Mesothelial cell of epicardium (in vitro differentiated cells): ENCODE measurements around the gene PIGZ. TPM values are rescaled to one million over a fixed set of nuclear protein-coding genes. Genes with fewer than 3 reads are reported as not detected.

Experiments used
- DNase-seq, 2 experiments: peaks; one replicate each; pipeline ENCODE4 v3.0.0; 2021; ENCODE audit warnings: low spot score in 2 of 2; ENCODE audit not compliant: unreplicated experiment in 2 of 2
- H3K27ac Mint-ChIP-seq: 2 replicates; pipeline ENCODE4 v1.8.0; 2021; ENCODE audit warnings: mixed read lengths
- H3K27me3 Mint-ChIP-seq: 2 replicates; pipeline ENCODE4 v1.8.0; 2021; ENCODE audit warnings: low read depth, mixed read lengths
- H3K36me3 Mint-ChIP-seq: 2 replicates; pipeline ENCODE4 v1.8.0; 2021; ENCODE audit warnings: mixed read lengths
- H3K4me1 Mint-ChIP-seq: 2 replicates; pipeline ENCODE4 v1.8.0; 2021; ENCODE audit warnings: mixed read lengths
- H3K4me3 Mint-ChIP-seq: 2 replicates; pipeline ENCODE4 v1.8.0; 2021; ENCODE audit warnings: mild to moderate bottlenecking, moderate library complexity, mixed read lengths
- H3K9me3 Mint-ChIP-seq: 2 replicates; pipeline ENCODE4 v1.8.0; 2021; ENCODE audit warnings: mixed read lengths
- CTCF ChIP-seq: fragments of 200-600 bp; sonication (generic); IDR thresholded peaks from one replicate; pipeline ENCODE4 v1.5.0; 2021; ENCODE audit warnings: antibody characterized with exemption; ENCODE audit not compliant: unreplicated experiment
- total RNA-seq: library from RNA; stranded (reverse); gene quantifications from 3 replicates; pipeline ENCODE4 v1.2.1, GENCODE V29; 2021

PIGZ gene
- total RNA-seq, 1 donor from 2014 or later = 0.74 TPM

- no peaks in the 10 kb centered on the region for H3K4me1 Mint-ChIP-seq
- peak overlapping the region; percentile 26 for H3K4me3 Mint-ChIP-seq
- no peaks in the 10 kb centered on the region for H3K9me3 Mint-ChIP-seq
- no peak overlapping the region for H3K27ac Mint-ChIP-seq
- DNase-seq = no peak
- H3K27me3 Mint-ChIP-seq = peaks cover 80% of the 10 kb centered on the region
- TF ChIP-seq CTCF = no peak
- no peaks in the 10 kb centered on the region for H3K36me3 Mint-ChIP-seq
These were observed 1.9 kb downstream of the PIGZ start for GRCh38 chr3:196966526-196967401.

DNA sequence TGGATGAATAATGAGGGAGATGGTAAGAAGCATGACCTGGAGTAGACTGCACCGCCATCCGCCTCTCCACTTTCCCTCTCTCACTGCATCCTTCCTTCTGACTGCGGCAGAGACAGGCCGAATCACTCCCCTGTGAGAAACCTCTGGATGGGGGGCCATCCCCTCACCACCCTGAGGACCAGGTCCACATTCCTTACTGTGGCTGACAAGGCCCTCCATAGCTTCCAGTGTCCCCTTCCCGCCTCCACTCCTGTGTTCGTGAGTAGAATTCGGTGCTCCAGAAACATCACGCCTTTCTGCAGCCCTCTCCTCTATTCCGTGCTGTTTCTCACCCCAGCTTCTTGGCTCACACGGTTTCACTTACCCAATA, 2.8 kb downstream of the PIGZ start:
- Mint-ChIP-seq H3K4me3 (no peak overlapping the region), H3K27ac (no peak overlapping the region), H3K9me3 (no peaks in the 10 kb centered on the region), H3K4me1 (no peaks in the 10 kb centered on the region), H3K27me3 (peaks cover 80% of the 10 kb centered on the region), H3K36me3 (no peaks in the 10 kb centered on the region)
- no peak for DNase-seq
- no peak for TF ChIP-seq CTCF

GRCh38 chr3:196965112-196965803, 3.4 kb downstream of the PIGZ start:
- no peak for TF ChIP-seq CTCF
- Mint-ChIP-seq H3K4me3 (no peak overlapping the region), H3K27me3 (peaks cover 79% of the 10 kb centered on the region), H3K4me1 (no peaks in the 10 kb centered on the region), H3K27ac (no peak overlapping the region), H3K36me3 (no peaks in the 10 kb centered on the region), H3K9me3 (no peaks in the 10 kb centered on the region)
- DNase-seq = no peak

DNA sequence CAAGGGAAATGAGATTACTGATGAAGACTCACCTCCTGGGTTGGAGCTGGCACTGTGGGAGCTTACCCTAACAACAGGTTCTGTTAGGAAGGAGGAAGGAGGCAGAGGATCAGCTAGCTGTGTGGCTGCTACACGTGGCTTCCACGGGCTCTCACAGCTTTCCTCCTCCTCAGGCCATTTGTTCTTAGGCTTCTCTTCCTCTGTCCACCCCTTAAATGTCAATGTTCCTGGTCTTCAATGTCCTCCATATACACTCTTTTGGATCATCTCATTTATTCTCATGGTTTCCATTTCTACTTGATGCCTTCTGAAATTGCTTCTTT, 5.0 kb downstream of the PIGZ start:
- no peak overlapping the region for H3K27ac Mint-ChIP-seq
- DNase-seq = no peak
- no peak for TF ChIP-seq CTCF
- no peaks in the 10 kb centered on the region for H3K9me3 Mint-ChIP-seq
- H3K27me3 Mint-ChIP-seq = peaks cover 91% of the 10 kb centered on the region
- H3K4me1 Mint-ChIP-seq = no peaks in the 10 kb centered on the region
- H3K4me3 Mint-ChIP-seq = no peak overlapping the region
- no peaks in the 10 kb centered on the region for H3K36me3 Mint-ChIP-seq

DNA sequence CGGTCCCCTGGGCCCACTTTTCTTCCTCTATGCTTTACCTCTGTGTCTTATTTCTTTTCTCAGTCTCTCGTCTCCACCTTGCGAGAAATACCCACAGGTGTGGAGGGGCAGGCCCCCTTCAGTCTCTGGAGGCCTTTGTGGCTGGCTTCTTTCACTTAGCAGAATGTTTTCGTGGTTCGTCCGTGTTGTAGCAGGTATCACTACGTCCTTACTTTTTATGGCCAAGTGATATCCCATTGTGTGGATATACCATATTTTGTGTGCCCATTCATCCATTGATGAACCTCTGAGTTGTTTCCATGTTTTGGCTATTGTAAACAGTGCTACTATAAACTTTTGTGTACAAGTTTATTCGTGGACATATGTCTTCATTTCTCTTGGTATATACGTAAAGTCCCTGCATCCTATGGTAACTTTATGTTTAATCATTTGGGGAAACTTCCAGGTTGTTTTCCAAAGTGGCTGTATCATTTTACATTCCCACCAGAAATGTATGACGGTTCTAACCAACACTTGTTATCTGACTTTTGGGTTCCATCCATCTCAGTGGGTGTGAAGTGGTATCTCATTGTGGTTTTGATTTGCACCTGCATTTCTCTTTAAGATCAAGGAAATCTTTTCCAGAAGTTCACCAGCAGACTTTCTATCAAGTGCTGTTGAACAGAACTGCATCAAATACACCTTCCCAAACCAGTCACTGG, 5.6 kb downstream of the PIGZ start:
- no peak overlapping the region for H3K4me3 Mint-ChIP-seq
- peaks cover 89% of the 10 kb centered on the region for H3K27me3 Mint-ChIP-seq
- no peaks in the 10 kb centered on the region for H3K4me1 Mint-ChIP-seq
- H3K36me3 Mint-ChIP-seq = no peaks in the 10 kb centered on the region
- TF ChIP-seq CTCF = no peak
- no peaks in the 10 kb centered on the region for H3K9me3 Mint-ChIP-seq
- DNase-seq = no peak
- no peak overlapping the region for H3K27ac Mint-ChIP-seq
